ENCODE data around the gene HMCN2.

Gene HMCN2

GRCh38 chr9:130408669-130409068, 143.1 kb downstream of the HMCN2 start:
- H3K4me1 ChIP-seq, result peaks cover 0 to 46% (median 3%) of the 10 kb centered on the region in 10 experiments; a peak in 9 of 20 replicates
- no peak overlapping the region for H3K4me3 ChIP-seq
- H4K20me1 ChIP-seq, result peaks cover 0 to 5% (median 0%) of the 10 kb centered on the region in 11 experiments; a peak in 2 of 22 replicates
- H3K36me3 ChIP-seq, result no peaks in the 10 kb centered on the region
- H3K27ac ChIP-seq, result peak overlapping the region in 1 of 11 experiments; percentile 17; a peak in 2 of 22 replicates
- no peak for TF ChIP-seq Cebpa-rat (IDR thresholded peaks at IDR 0.05)
- H3K9me3 ChIP-seq (replicated peaks in 1 of 11), result peaks cover 0 to 8% (median 0%) of the 10 kb centered on the region in 11 experiments; a peak in 2 of 22 replicates
- H3K9ac ChIP-seq, result no peak overlapping the region
- peak overlapping the region in 3 of 11 experiments; percentile 55 to 76 (median 75); a peak in 6 of 22 replicates for H3K4me2 ChIP-seq
- H3K27me3 ChIP-seq, result no peaks in the 10 kb centered on the region

GRCh38 chr9:130409246-130409645, 143.7 kb downstream of the HMCN2 start:
- H4K20me1 ChIP-seq, result peaks cover 0 to 5% (median 0%) of the 10 kb centered on the region in 11 experiments; a peak in 2 of 22 replicates
- no peak overlapping the region for H3K4me3 ChIP-seq
- peak overlapping the region in 1 of 11 experiments; percentile 17; a peak in 1 of 22 replicates for H3K27ac ChIP-seq
- H3K4me1 ChIP-seq, result peaks cover 0 to 50% (median 3%) of the 10 kb centered on the region in 10 experiments; a peak in 10 of 20 replicates
- peaks cover 0 to 8% (median 0%) of the 10 kb centered on the region in 11 experiments; a peak in 2 of 22 replicates for H3K9me3 ChIP-seq (replicated peaks in 1 of 11)
- peak overlapping the region in 3 of 11 experiments; percentile 55 to 76 (median 75); a peak in 6 of 22 replicates for H3K4me2 ChIP-seq
- no peak overlapping the region for H3K9ac ChIP-seq
- no peaks in the 10 kb centered on the region for H3K27me3 ChIP-seq
- no peak for TF ChIP-seq Cebpa-rat (IDR thresholded peaks at IDR 0.05)
- no peaks in the 10 kb centered on the region for H3K36me3 ChIP-seq

- Histone ChIP-seq H3K9ac (no peak overlapping the region; a peak in 1 of 22 replicates), H3K27ac (no peak overlapping the region)
These were observed 144.9 kb downstream of the HMCN2 start for GRCh38 chr9:130410443-130410842.

GRCh38 chr9:130411566-130411915, 146.0 kb downstream of the HMCN2 start:
- no peak for TF ChIP-seq Cebpa-rat (IDR thresholded peaks at IDR 0.05)
- no peak overlapping the region for H3K4me3 ChIP-seq
- no peaks in the 10 kb centered on the region for H3K36me3 ChIP-seq
- no peak overlapping the region for H3K9ac ChIP-seq
- no peaks in the 10 kb centered on the region for H3K27me3 ChIP-seq
- peaks cover 0 to 66% (median 18%) of the 10 kb centered on the region in 10 experiments; a peak in 18 of 20 replicates for H3K4me1 ChIP-seq
- H3K9me3 ChIP-seq (replicated peaks in 1 of 11), result peaks cover 0 to 8% (median 0%) of the 10 kb centered on the region in 11 experiments; a peak in 2 of 22 replicates
- H3K4me2 ChIP-seq, result peak overlapping the region in 4 of 11 experiments; percentile 33 to 76 (median 65); a peak in 7 of 22 replicates
- peaks cover 0 to 5% (median 0%) of the 10 kb centered on the region in 11 experiments; a peak in 1 of 22 replicates for H4K20me1 ChIP-seq
- H3K27ac ChIP-seq, result no peak overlapping the region

More at GRCh38 chr9:130410443-130410842, 144.9 kb downstream of the HMCN2 start:
- Histone ChIP-seq H3K4me1 (peaks cover 0 to 62% (median 13%) of the 10 kb centered on the region in 10 experiments; a peak in 18 of 20 replicates), H3K4me3 (no peak overlapping the region), H4K20me1 (peaks cover 0 to 5% (median 0%) of the 10 kb centered on the region in 11 experiments; a peak in 1 of 22 replicates), H3K9me3 (replicated peaks in 1 of 11) (peaks cover 0 to 8% (median 0%) of the 10 kb centered on the region in 11 experiments; a peak in 2 of 22 replicates), H3K27me3 (no peaks in the 10 kb centered on the region), H3K36me3 (no peaks in the 10 kb centered on the region), H3K4me2 (peak overlapping the region in 5 of 11 experiments; percentile 28 to 76 (median 55); a peak in 6 of 22 replicates)
- TF ChIP-seq Cebpa-rat (IDR thresholded peaks at IDR 0.05), result no peak

GRCh38 chr9:130414081-130414731, 148.6 kb downstream of the HMCN2 start:
- Histone ChIP-seq H4K20me1 (peaks cover 0 to 4% (median 0%) of the 10 kb centered on the region in 11 experiments; a peak in 1 of 22 replicates), H3K4me1 (peaks cover 0 to 49% (median 23%) of the 10 kb centered on the region in 10 experiments; a peak in 18 of 20 replicates), H3K4me2 (peak overlapping the region in 6 of 11 experiments; percentile 5 to 57 (median 30); a peak in 7 of 22 replicates), H3K27me3 (no peaks in the 10 kb centered on the region), H3K4me3 (no peak overlapping the region), H3K27ac (no peak overlapping the region), H3K36me3 (no peaks in the 10 kb centered on the region), H3K9ac (no peak overlapping the region), H3K9me3 (replicated peaks in 1 of 11) (no peaks in the 10 kb centered on the region)
- no peak for TF ChIP-seq Cebpa-rat (IDR thresholded peaks at IDR 0.05)

- Histone ChIP-seq H3K9ac (no peak overlapping the region), H3K27ac (peak overlapping the region in 3 of 11 experiments; percentile 6 to 43 (median 9); a peak in 3 of 22 replicates), H3K4me2 (peak overlapping the region in 10 of 11 experiments; percentile 5 to 57 (median 24); a peak in 14 of 22 replicates), H3K27me3 (no peaks in the 10 kb centered on the region), H3K4me1 (peaks cover 0 to 39% (median 25%) of the 10 kb centered on the region in 10 experiments; a peak in 18 of 20 replicates), H3K4me3 (no peak overlapping the region), H3K9me3 (replicated peaks in 1 of 11) (no peaks in the 10 kb centered on the region), H4K20me1 (no peaks in the 10 kb centered on the region), H3K36me3 (no peaks in the 10 kb centered on the region)
- TF ChIP-seq Cebpa-rat (IDR thresholded peaks at IDR 0.05), result no peak
These were observed 149.6 kb downstream of the HMCN2 start for GRCh38 chr9:130414910-130415746.

GRCh38 chr9:130417602-130418001, 152.0 kb downstream of the HMCN2 start:
- Histone ChIP-seq H3K27ac (no peak overlapping the region), H3K4me2 (no peak overlapping the region), H3K36me3 (no peaks in the 10 kb centered on the region), H3K4me3 (no peak overlapping the region), H3K9me3 (replicated peaks in 1 of 11) (no peaks in the 10 kb centered on the region), H3K27me3 (no peaks in the 10 kb centered on the region), H3K4me1 (peaks cover 18 to 45% (median 38%) of the 10 kb centered on the region in 10 experiments), H3K9ac (no peak overlapping the region), H4K20me1 (no peaks in the 10 kb centered on the region)
- no peak for TF ChIP-seq Cebpa-rat (IDR thresholded peaks at IDR 0.05)

- Histone ChIP-seq H3K4me3 (no peak overlapping the region), H3K9me3 (replicated peaks in 1 of 11) (no peaks in the 10 kb centered on the region), H3K27ac (no peak overlapping the region), H3K9ac (no peak overlapping the region), H3K4me2 (no peak overlapping the region; a peak in 1 of 22 replicates), H4K20me1 (no peaks in the 10 kb centered on the region), H3K36me3 (no peaks in the 10 kb centered on the region), H3K27me3 (no peaks in the 10 kb centered on the region), H3K4me1 (peaks cover 28 to 54% (median 48%) of the 10 kb centered on the region in 10 experiments)
- TF ChIP-seq Cebpa-rat (IDR thresholded peaks at IDR 0.05), result no peak
These were observed 153.2 kb downstream of the HMCN2 start for GRCh38 chr9:130418776-130419175.
